Fibroblast of gingiva (primary cell): ENCODE measurements around the gene STK32B.

Experiments used
- DNase-seq: peaks from one replicate; pipeline ENCODE4 v3.0.0-alpha.2; 2011; ENCODE audit warnings: low read depth

The STK32B gene

GRCh38 chr4:5471206-5471605, 419.9 kb downstream of the STK32B start:
- DNase-seq: no peak

- no peak for DNase-seq
These were observed 420.4 kb downstream of the STK32B start for GRCh38 chr4:5471691-5472090.

GRCh38 chr4:5472160-5472591, 420.9 kb downstream of the STK32B start:
- no peak for DNase-seq

- DNase-seq: no peak
These were observed 421.8 kb downstream of the STK32B start for GRCh38 chr4:5473125-5473524.

- DNase-seq: no peak
These were observed 423.5 kb downstream of the STK32B start for GRCh38 chr4:5474756-5475155.

- no peak for DNase-seq
These were observed 426.3 kb downstream of the STK32B start for GRCh38 chr4:5477613-5478012.

GRCh38 chr4:5478169-5478568, 426.9 kb downstream of the STK32B start:
- no peak for DNase-seq

GRCh38 chr4:5478697-5479096, 427.4 kb downstream of the STK32B start:
- no peak for DNase-seq

GRCh38 chr4:5479518-5480060, 428.3 kb downstream of the STK32B start:
- DNase-seq: no peak

GRCh38 chr4:5488413-5488812, 437.1 kb downstream of the STK32B start:
- no peak for DNase-seq

GRCh38 chr4:5489260-5489659, 438.0 kb downstream of the STK32B start:
- no peak for DNase-seq

GRCh38 chr4:5497489-5497888, 446.2 kb downstream of the STK32B start:
- DNase-seq: no peak

- DNase-seq: no peak
These were observed 448.9 kb downstream of the STK32B start for GRCh38 chr4:5500165-5500564.

- no peak for DNase-seq
These were observed 452.2 kb downstream of the STK32B start for GRCh38 chr4:5503336-5503936.

- DNase-seq: no peak
These were observed 453.2 kb downstream of the STK32B start for GRCh38 chr4:5504486-5504885.

- peak; percentile 17 for DNase-seq
These were observed 459.2 kb downstream of the STK32B start for GRCh38 chr4:5510504-5510903.

GRCh38 chr4:5511791-5512190, 460.5 kb downstream of the STK32B start:
- peak; percentile 42 for DNase-seq

- no peak for DNase-seq
These were observed 464.4 kb downstream of the STK32B start for GRCh38 chr4:5515646-5516045.

- DNase-seq: no peak
These were observed 466.1 kb downstream of the STK32B start for GRCh38 chr4:5517372-5517771.

GRCh38 chr4:5524446-5525299, 473.4 kb downstream of the STK32B start:
- peak; percentile 59 for DNase-seq

GRCh38 chr4:5526080-5526846, 475.0 kb downstream of the STK32B start:
- DNase-seq: no peak

- no peak for DNase-seq
These were observed 475.9 kb downstream of the STK32B start for GRCh38 chr4:5527211-5527610.

- DNase-seq: no peak
These were observed 476.8 kb downstream of the STK32B start for GRCh38 chr4:5528031-5528436.
